GM12801 (cell line): Measurements from ENCODE around the gene MOSMO.

Experiments used
- CTCF ChIP-seq: IDR thresholded peaks from one replicate; pipeline ENCODE4 v1.5.1; 2011; ENCODE audit warnings: control low read depth; ENCODE audit not compliant: insufficient read length; ENCODE audit errors: extremely low read depth

The MOSMO gene

DNA sequence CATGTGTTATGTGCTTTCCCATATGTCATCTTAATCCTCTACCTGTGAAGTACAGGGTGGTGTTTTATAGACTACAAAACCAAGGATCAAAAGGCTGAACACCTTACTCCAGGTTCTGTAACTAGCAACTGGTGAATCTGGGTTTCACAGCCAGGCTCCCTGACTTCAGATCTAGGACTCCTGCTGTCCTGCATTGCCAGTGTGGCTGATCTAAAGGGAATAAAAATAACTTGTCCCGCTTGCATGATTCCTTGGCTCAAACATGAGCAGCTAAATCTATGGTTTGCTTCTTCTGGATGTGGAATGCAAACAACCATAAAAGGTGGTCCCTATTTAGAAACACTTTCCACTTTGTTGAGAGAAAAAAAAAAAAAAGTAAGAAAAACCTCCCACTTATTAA lies 80.7 kb downstream of the MOSMO start:
- no peak for TF ChIP-seq CTCF

- no peak for TF ChIP-seq CTCF
Observed at GRCh38 chr16:22089910-22090309, 82.0 kb downstream of the MOSMO start.

DNA sequence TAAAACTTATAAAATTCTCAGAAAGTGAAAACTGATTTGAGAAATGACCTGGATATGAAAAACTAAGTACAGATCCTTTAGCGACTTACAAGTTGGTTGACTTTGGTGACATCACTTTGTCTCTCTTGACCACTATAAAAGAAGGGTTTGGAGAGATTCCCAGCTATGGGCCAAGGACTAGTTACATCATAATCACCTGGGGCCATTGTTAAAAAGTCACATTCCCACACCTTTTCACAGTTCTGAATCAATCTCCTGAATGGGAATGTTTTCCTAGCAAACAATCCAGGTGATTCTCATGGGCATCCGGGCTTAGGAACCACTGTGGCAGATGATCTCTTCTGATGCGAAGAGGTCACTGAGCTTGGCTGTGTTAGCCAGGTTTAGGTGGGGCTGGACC lies 83.8 kb downstream of the MOSMO start:
- no peak for TF ChIP-seq CTCF

GRCh38 chr16:22092143-22092933 lies 84.4 kb downstream of the MOSMO start, which contains the start of gene VWA3A:
VWA3A (plus strand) TSS chr16:22092541; CDS start chr16:22092638, 97 bp downstream.
- TF ChIP-seq CTCF = no peak

GRCh38 chr16:22093331-22093730 lies 85.4 kb downstream of the MOSMO start:
- TF ChIP-seq CTCF = no peak

- TF ChIP-seq CTCF = no peak
Observed at GRCh38 chr16:22093996-22094395, 86.1 kb downstream of the MOSMO start.

GRCh38 chr16:22098405-22099255 lies 90.7 kb downstream of the MOSMO start:
- no peak for TF ChIP-seq CTCF
